Glutamatergic neuron (in vitro differentiated cells): ENCODE data around the gene SLC39A2. TPM values are rescaled to one million over a fixed set of nuclear protein-coding genes. Genes with fewer than 3 reads are reported as not detected.
"Not testable (repeated sequence)": the region's sequence is repeated elsewhere in the genome, so short reads cannot be mapped to it uniquely, and the experiment has no call there.

Experiments used
- DNase-seq: peaks from one replicate; pipeline ENCODE4 v3.0.0; 2022
- H3K27ac Mint-ChIP-seq: one replicate; pipeline ENCODE4 v1.8.0; 2020; ENCODE audit warnings: mild to moderate bottlenecking, mixed read lengths, inconsistent platforms; ENCODE audit not compliant: unreplicated experiment
- H3K27me3 Mint-ChIP-seq: one replicate; pipeline ENCODE4 v1.8.0; 2020; ENCODE audit warnings: mild to moderate bottlenecking, moderate library complexity, mixed read lengths, inconsistent platforms; ENCODE audit not compliant: unreplicated experiment
- H3K36me3 Mint-ChIP-seq: one replicate; pipeline ENCODE4 v1.8.0; 2020; ENCODE audit warnings: mild to moderate bottlenecking, mixed read lengths, inconsistent platforms; ENCODE audit not compliant: unreplicated experiment
- H3K4me1 Mint-ChIP-seq: one replicate; pipeline ENCODE4 v1.8.0; 2020; ENCODE audit warnings: mild to moderate bottlenecking, low read depth, mixed read lengths, inconsistent platforms; ENCODE audit not compliant: unreplicated experiment
- H3K4me3 Mint-ChIP-seq: one replicate; pipeline ENCODE4 v1.8.0; 2020; ENCODE audit warnings: mild to moderate bottlenecking, mixed read lengths, inconsistent platforms; ENCODE audit not compliant: unreplicated experiment
- H3K9me3 Mint-ChIP-seq: one replicate; pipeline ENCODE4 v1.8.0; 2020; ENCODE audit warnings: mild to moderate bottlenecking, moderate library complexity, mixed read lengths, inconsistent platforms; ENCODE audit not compliant: unreplicated experiment
- CTCF ChIP-seq: fragments of 200-600 bp; sonication (generic); IDR thresholded peaks from one replicate; pipeline ENCODE4 v1.5.0; 2021; ENCODE audit not compliant: partially characterized antibody, unreplicated experiment
- total RNA-seq: library from RNA; stranded (reverse); fragmentation: NEBNext Ultra II Directional; extraction: Animal tissue kit (Norgen Biotek cat#: 25700); gene quantifications from one replicate; pipeline ENCODE4 v1.2.1, GENCODE V29; 2021; ENCODE audit not compliant: unreplicated experiment

Gene SLC39A2
- total RNA-seq, 1 donor from 2014 or later = not detected

- H3K27ac Mint-ChIP-seq = peak overlapping the region; percentile 85
- no peak for TF ChIP-seq CTCF
- H3K36me3 Mint-ChIP-seq = no peaks in the 10 kb centered on the region
- H3K27me3 Mint-ChIP-seq = peaks cover 3% of the 10 kb centered on the region
- H3K9me3 Mint-ChIP-seq = peaks cover 8% of the 10 kb centered on the region
- peak; percentile 26 for DNase-seq
- H3K4me3 Mint-ChIP-seq = peak overlapping the region; percentile 50
- peaks cover 20% of the 10 kb centered on the region for H3K4me1 Mint-ChIP-seq
These were observed 39.6 kb downstream of the SLC39A2 start for GRCh38 chr14:21038441-21039422.

- H3K27ac Mint-ChIP-seq = peak overlapping the region; percentile 85
- peaks cover 5% of the 10 kb centered on the region for H3K27me3 Mint-ChIP-seq
- H3K4me3 Mint-ChIP-seq = peak overlapping the region; percentile 26
- H3K36me3 Mint-ChIP-seq = no peaks in the 10 kb centered on the region
- TF ChIP-seq CTCF = no peak
- peaks cover 26% of the 10 kb centered on the region for H3K4me1 Mint-ChIP-seq
- no peak for DNase-seq
- H3K9me3 Mint-ChIP-seq = peaks cover 8% of the 10 kb centered on the region
These were observed 40.7 kb downstream of the SLC39A2 start for GRCh38 chr14:21039585-21040369.

- Mint-ChIP-seq H3K27me3 (peaks cover 5% of the 10 kb centered on the region), H3K4me1 (peaks cover 26% of the 10 kb centered on the region), H3K4me3 (peak overlapping the region; percentile 26), H3K9me3 (peaks cover 8% of the 10 kb centered on the region), H3K36me3 (no peaks in the 10 kb centered on the region), H3K27ac (peak overlapping the region; percentile 72)
- TF ChIP-seq CTCF = no peak
- no peak for DNase-seq
These were observed 41.4 kb downstream of the SLC39A2 start for GRCh38 chr14:21040370-21040925.

GRCh38 chr14:21040941-21041340 is 41.8 kb downstream of the SLC39A2 start:
- not testable (repeated sequence) for H3K27ac Mint-ChIP-seq, DNase-seq, H3K9me3 Mint-ChIP-seq, H3K4me3 Mint-ChIP-seq, H3K36me3 Mint-ChIP-seq, H3K27me3 Mint-ChIP-seq
- H3K4me1 Mint-ChIP-seq = peaks cover 26% of the 10 kb centered on the region

- H3K27ac Mint-ChIP-seq = no peak within 1 kb of the TSS
- no peak within 1 kb of the TSS for H3K4me3 Mint-ChIP-seq
- no peak for DNase-seq
- TF ChIP-seq CTCF = no peak
- H3K36me3 Mint-ChIP-seq = no peaks in the 10 kb centered on the region
- peaks cover 26% of the 10 kb centered on the region for H3K4me1 Mint-ChIP-seq
- H3K27me3 Mint-ChIP-seq = peaks cover 5% of the 10 kb centered on the region
- peaks cover 8% of the 10 kb centered on the region for H3K9me3 Mint-ChIP-seq
These were observed 42.8 kb downstream of the SLC39A2 start, which contains the start of gene RNASE7 for GRCh38 chr14:21041676-21042433. TSS of gene RNASE7 (plus strand) at chr14:21042362. CDS start at chr14:21042993, 631 bp downstream.
